A375 (cell line): ENCODE results near the gene FILIP1L. TPM values are rescaled to one million over a fixed set of nuclear protein-coding genes. Genes with fewer than 3 reads are reported as not detected.

ENCODE experiments used
- small RNA-seq: library from RNA; depleted of rRNA; stranded (forward); fragments of <200 nt; gene quantifications from one replicate; pipeline ENCODE3, GENCODE V24; 2014
- total RNA-seq: library from RNA; depleted of rRNA; stranded (reverse); fragments of >200 nt; shearing (Covaris generic); gene quantifications from 2 replicates; pipeline ENCODE4 v1.2.3, GENCODE V29; 2014; rRNA removed

FILIP1L gene
- total RNA-seq, result not detected in 2 replicates

GRCh38 chr3:100114413-100115030, at the start of gene FILIP1L:
TSS of gene FILIP1L (minus strand) at chr3:100114501.

DNA sequence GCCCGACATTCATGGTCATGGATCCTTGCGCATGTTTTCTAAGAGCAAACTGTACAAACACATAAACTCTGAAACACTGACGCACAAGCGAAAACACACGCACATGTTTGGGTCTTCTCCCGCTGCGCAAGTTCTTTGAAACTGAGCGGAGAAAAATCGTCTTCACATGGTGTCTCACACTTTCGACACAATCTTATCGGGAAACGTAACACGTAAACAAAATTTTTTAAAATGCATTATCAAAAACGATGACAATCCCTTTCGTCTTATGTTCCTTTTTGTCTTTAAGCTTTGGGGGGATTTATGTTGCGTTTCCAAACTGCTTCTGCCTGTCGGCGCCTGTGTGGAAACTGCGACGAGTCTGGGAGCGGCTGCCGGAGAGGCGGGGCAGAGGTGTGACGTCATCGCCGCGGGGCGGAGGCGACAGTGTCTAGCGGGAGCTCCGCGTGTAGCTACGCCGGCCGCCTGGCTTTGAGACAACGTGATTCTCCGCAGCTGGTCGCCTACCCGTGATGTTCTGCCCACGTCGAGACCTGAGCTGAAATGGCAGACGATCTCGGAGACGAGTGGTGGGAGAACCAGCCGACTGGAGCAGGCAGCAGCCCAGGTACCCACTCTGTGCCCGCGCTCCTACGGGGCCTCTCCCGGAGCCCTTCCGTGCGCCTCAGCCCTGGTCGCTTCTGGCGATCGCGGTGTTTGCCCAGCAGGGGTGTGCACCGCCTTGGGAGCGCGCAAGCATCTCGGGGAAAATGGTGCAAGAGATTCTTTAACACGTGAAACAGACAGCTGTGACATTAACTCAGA, 296.7 kb downstream of the FILIP1L start, which contains the start of gene CMSS1:
TSS of gene CMSS1 (plus strand) at position 426 of the 804 bp plus-strand sequence.

Small RNA genes within 50 kb of the gene (small RNA-seq; reads per million reads assigned to genes)
- not detected for gene MIR3921

Other genes starting within 250 kb of the FILIP1L start
- gene TBC1D23, start 146.5 kb upstream of the FILIP1L start, total RNA-seq, result 16.5 and 23.6 TPM in 2 replicates
- gene NIT2, start 220.3 kb upstream of the FILIP1L start, total RNA-seq, result 33.3 and 39.3 TPM in 2 replicates